Frontal cortex (tissue), 4 donors: ENCODE data around the gene JRKL. TPM values are rescaled to one million over a fixed set of nuclear protein-coding genes. Genes with fewer than 3 reads are reported as not detected.
A peak's percentile ranks its signal among the peaks of the same experiment; 100 is the strongest.
"Not testable (repeated sequence)": the region's sequence is repeated elsewhere in the genome, so short reads cannot be mapped to it uniquely, and the experiment has no call there.

Source experiments
- DNase-seq, 2 donors: peaks; one replicate each; pipeline ENCODE4 v3.0.0; 2012; ENCODE audit warnings: low spot score in 2 of 2
- FAIRE-seq: peaks from 2 replicates; lab custom pipeline; 2012; peaks lifted over from hg19 to GRCh38; lab: Jason Lieb, UNC
- small RNA-seq: library from RNA; depleted of rRNA; stranded (forward); fragments of <200 nt; gene quantifications from one replicate; pipeline ENCODE3, GENCODE V24; 2014
- total RNA-seq: library from RNA; depleted of rRNA; stranded (reverse); fragments of >200 nt; gene quantifications from one replicate; pipeline ENCODE4 v1.2.3, GENCODE V29; 2014
- donor health status: control.
- donor health status: control.
- donor health status: control.

The JRKL gene
- total RNA-seq, 1 donor from 2014 or later = 13.5 TPM

DNA sequence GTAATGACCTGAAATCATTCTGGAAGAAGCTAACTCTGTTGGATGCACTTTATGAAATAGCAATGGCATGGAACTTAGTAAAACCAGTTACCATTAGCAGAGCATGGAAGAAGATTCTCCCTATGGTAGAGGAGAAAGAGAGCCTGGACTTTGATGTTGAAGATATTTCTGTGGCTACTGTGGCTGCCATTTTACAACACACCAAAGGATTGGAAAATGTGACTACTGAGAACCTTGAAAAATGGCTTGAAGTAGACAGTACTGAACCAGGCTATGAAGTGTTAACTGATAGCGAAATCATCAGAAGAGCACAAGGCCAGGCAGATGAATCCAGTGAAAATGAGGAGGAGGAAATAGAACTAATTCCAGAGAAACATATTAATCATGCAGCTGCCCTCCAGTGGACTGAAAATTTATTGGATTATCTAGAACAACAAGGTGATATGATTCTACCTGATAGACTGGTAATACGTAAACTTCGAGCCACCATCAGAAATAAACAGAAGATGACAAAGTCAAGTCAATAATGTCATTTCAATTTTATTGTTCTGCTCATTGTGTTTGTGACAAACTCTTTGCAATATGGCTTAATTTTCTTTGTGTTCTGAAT lies 2.0 kb downstream of the JRKL start:
- DNase-seq (no peak), FAIRE-seq (no peak)

- FAIRE-seq (peak; percentile 82), DNase-seq (peak in 1 of 2 donors; percentile 16)
Measured at GRCh38 chr11:96393753-96394348, 4.0 kb downstream of the JRKL start.

DNA sequence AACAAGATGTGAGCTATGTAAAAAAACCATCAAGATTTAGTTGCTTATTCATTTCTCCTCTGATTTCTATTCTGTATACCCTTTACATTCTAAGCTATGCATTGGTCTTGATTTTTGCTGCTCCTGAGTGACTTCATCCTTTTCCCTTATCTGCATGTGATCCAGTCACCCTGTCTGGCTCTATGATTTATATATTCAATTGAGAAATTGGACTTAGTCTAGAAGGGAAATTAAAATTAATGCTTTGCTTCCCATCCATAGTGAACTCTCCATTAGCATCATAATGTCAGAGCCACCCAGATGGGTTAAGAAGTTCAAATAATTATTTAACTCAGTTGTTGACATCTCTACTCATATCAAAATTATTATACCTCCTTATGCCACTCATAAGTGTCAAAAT lies 5.0 kb downstream of the JRKL start:
- FAIRE-seq (no peak), DNase-seq (no peak)

DNA sequence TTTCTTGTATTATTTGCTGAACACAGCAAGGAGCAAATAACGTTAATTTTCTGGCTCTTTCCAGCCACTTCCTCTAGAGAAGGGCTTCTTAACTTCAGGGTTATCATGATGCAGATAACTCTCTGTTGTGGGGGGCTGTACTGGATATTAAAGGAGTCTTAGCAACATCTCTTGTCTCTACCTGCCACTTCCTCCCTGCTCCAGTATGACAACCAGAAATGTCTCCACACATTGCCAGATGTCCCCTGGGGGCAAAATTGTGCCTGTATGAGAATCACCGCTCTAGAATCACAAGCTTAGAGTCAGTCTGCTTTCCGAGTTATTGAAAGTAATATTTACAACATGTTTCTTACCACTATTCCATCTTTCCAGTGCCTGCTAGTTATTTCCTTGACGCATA lies 6.8 kb downstream of the JRKL start:
- no peak for DNase-seq
- FAIRE-seq = no peak

DNA sequence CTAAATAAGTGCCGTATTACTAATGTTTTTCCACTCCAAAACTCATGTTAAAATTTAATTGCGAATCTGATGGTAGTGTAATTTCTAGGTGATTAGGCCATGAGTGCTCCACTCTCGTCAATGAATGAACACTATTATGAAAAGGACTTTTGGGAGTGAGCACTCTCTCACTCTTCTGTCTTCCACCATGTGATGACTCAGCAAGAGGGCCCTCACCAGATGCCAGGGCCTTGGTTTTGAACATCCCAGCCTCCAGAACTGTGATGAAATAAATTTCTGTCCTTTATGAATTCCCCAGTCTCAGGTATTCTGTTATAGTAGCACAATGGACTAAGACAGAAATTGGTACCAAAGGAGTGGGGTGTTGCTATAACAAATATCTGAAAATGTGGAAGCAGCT lies 8.1 kb downstream of the JRKL start:
- DNase-seq = no peak
- no peak for FAIRE-seq

GRCh38 chr11:96400697-96401096 lies 10.9 kb downstream of the JRKL start:
- DNase-seq = no peak
- no peak for FAIRE-seq

DNA sequence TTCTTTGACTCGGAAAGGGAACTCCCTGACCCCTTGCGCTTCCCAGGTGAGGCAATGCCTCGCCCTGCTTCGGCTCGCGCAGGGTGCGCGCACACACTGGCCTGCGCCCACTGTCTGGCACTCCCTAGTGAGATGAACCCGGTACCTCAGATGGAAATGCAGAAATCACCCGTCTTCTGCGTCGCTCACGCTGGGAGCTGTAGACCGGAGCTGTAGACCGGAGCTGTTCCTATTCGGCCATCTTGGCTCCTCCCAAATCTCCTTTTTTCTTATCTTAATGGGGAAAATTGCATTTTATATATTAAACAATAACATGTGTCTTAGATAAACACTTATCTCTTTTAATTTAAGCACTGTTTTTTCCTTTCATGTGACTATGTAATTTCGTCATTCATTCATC lies 21.6 kb downstream of the JRKL start:
- not testable (repeated sequence) for FAIRE-seq, DNase-seq

DNA sequence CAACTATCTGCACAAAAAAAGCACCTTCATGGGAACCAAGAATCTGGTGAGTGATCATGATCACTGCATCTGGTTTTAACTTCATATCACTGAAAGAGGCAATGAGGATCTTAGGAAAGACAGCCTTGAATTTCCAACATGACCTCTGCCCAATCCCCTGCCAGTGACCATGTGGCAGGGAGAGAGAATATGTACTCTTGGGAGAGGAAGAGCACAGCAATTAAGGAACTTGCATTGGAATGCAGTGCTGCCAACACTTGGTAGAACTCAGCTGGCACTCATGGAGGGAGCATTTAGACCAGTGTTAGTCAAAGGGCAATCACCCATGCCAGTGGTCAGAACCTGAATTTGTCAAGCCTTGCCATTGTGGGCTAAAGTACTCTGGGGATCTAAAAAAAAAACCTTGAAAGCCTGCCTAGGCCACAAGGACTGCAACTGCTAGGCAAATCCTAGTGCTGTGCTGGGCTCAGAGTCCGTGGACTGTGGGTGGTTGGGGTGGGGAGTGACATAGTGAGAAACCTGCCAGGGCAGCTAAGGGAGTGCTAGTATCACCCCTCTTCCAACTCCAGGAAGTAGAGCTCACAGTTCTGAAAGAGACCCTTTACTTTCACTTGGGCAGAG lies 23.1 kb downstream of the JRKL start:
- no peak for DNase-seq
- FAIRE-seq = no peak

GRCh38 chr11:96413408-96413807 lies 23.6 kb downstream of the JRKL start:
- DNase-seq (no peak), FAIRE-seq (no peak)

- no peak for DNase-seq
Measured at GRCh38 chr11:96424693-96425092, 34.9 kb downstream of the JRKL start.

GRCh38 chr11:96430668-96431067 lies 40.9 kb downstream of the JRKL start:
- FAIRE-seq (no peak), DNase-seq (no peak)

More at GRCh38 chr11:96424693-96425092, 34.9 kb downstream of the JRKL start:
- no peak for FAIRE-seq

DNA sequence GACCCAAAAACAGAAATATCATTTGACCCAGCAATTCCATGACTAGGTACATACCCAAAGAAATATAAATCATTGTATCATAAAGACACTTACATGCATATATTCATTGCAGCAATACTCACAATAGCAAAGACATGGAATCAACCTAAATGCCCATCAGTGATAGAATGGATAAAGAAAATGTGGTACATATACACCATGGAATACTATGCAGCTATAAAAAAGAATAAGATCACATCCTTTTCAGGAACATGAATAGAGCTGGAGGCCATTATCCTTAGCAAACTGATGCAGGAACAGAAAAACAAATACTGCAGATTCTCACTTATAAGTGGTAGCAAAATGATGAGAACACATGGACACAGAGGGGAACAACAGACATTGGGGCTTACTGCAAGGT lies 42.8 kb downstream of the JRKL start:
- FAIRE-seq = not testable (repeated sequence)

More for the DNA sequence above, 42.8 kb downstream of the JRKL start:
- not testable (repeated sequence) for DNase-seq

Small RNA genes within 50 kb of the gene (small RNA-seq; reads per million reads assigned to genes)
- not detected for gene MIR1260B

Other genes with a start within 250 kb of the JRKL start
- gene MAML2, start 46.8 kb upstream of the JRKL start, total RNA-seq = 3.3 TPM
- 50.5 TPM for gene CCDC82, start 101 bp upstream of the JRKL start, total RNA-seq